HG03378 (cell line): ENCODE measurements around the gene HPCAL4.

Source experiments
- ATAC-seq: cut with Tn5 transposase; IDR thresholded peaks from one replicate; pipeline ENCODE4 v1.9.1; 2021; ENCODE audit warnings: mild to moderate bottlenecking, moderate library complexity; ENCODE audit not compliant: unreplicated experiment

HPCAL4 gene

DNA sequence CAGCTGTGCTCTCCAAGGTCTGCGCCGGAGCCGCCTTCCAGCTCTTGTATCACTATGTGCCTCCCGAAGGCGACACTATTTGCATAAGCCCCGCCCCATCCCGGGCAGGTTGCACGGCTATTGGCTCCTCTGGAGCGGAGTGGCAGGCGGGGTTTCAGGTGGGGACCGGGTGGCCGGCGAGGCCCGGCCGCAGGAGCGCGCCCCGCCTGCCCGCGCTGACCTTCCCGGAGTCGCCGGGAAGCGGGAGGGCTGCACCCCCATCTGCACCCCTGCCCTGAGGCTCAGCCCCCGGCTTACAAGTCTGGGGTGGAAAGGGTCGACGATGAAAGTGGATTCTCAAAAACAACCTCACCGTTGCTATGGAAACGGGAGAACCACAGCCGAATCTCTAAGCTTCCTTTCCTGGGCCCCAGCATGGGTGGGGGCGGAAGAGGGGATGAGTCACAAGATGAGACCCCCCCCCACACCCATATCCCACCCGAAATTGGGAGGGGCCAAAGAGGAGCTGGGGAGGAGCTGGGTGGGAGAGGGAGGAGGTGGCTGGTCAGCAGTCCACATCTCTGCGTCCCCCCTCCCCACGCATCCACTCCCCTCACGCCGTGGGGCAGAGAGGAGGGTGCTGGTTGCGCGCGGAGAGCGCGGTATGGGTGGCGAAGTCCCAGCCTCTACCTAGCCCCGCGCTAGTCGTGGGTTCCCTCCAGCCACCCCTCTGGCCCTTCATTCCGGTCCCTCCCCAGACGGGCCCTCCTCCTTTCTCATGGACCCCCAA lies at the start of gene HPCAL4:
HPCAL4 (minus strand) TSS at position 51 of the 769 bp plus-strand sequence. CDS start 6,830 bp downstream, outside the sequence.
- peak; percentile 85 for ATAC-seq

DNA sequence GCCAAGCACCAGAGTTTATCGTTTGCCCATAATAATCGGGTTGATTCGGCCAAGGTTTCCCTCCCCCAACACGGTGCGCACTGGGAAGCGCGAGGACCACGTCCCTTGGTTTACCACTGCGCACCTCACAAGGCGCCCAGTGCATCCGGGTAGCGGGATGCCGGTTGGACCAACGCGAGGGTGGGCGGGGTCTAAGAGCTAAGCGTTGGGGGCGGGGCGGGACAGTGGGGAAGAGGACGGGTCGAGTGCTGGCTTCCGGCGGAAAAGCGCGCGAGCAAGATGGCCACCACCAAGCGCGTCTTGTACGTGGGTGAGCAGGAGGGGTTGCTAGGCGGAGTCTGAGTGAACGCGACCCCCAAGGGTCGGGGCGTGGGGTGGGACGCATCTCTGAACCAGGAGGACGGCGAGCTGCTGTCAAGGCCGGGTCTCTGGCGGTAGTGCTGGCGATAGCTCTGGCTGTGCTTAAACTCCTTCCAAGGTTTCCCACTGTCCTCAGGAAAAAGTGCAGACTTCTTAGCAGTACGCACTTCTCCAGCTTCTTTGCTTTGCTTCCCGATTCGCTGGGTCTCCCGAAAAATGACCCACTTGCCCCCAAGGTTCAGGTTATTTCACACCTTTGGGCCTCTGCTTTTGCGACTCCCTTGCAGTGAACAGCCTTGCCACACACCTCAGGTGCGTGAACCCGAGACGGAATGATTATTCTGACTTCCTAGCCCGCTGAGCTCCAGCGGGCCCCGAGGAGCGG lies 47.6 kb upstream of the HPCAL4 start, which contains the start of gene PPIE:
PPIE (plus strand) TSS at position 261 of the 745 bp plus-strand sequence; CDS start at position 280, 19 bp downstream.
- ATAC-seq: no peak

DNA sequence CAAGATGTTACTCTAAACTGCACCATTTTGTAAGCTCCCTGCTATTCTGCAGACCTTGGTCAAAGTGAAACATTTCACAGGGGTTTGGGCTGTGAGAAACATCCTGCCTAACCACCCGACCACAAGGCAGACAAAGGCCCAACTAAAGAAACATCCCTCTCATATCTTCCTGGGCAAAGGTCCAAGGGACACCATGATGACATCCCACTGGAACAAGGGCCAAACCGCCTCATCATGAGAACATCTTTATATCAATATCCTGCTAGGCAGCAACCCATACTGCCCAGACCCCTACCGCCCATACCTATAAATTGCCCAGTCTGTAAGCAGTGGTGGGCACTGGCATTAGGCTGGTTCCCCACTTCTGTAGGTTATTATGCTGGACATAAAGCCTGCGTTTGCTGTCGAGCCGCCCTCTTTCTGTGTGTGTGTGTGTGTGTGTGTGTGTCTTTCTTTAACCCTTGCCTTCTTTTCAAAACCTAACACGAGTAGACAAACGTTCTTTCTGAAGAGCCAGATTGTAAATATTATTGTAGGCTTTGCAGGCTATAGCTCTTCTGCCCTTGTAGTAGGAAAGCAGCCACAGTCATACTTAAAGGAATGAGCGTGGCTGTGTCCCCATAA lies 46.4 kb upstream of the HPCAL4 start:
- no peak for ATAC-seq

DNA sequence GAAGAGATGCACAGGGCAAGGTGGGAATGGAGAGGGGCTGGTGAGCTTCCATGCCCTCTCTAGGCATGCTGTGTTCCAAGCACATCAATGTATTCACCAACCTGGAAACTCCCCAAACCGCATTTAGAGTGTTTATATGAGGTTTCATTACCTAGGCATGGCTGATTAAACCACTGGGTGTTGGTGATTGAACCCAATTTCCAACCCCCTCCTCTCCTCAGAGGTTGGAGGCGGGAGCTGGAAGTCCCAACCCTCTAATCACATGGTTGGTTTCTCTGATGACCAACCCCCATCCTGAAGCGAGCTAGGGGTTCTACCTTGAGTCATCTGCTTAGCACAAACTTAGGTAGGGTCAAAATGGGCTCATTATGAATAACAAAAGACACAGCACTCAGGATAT lies 44.5 kb upstream of the HPCAL4 start:
- ATAC-seq: no peak

DNA sequence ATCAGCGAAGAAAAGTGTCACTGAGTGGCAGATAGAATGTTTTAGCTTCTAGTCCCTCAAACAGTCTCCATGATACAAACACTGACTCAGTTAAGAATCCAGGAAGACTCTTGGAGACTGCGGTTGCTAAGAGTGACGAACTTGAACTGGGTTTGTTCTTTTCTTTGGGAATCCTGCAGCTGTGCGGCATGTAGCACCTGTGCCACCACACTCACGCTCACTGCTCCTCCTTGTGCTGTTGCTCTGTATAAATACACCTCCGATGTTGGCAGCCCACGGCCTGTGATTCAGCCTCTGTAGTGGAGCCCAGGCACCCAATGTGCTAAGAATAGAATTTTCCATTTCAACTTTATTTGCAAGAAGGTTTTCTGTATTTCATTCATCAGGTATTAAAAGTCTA lies 41.9 kb upstream of the HPCAL4 start:
- ATAC-seq: no peak

DNA sequence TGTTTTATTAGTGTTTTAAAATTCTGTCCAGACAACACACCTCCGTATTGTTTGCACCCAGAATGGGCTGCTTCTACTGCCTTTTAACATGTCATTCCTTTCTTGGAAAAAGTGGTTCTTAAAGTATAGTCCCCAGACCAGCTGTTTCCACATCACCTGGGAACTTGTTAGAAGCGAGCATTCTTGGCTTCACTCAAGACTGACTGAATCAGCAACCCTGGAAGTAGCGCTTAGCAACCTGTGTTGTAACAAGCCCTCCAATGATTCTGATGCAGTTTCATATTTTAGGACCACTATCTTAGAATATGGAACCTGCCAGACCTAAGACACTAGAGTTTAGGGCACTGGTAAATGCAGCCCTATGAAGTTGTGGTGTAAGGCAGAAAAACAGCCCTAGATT lies 41.5 kb upstream of the HPCAL4 start:
- no peak for ATAC-seq

DNA sequence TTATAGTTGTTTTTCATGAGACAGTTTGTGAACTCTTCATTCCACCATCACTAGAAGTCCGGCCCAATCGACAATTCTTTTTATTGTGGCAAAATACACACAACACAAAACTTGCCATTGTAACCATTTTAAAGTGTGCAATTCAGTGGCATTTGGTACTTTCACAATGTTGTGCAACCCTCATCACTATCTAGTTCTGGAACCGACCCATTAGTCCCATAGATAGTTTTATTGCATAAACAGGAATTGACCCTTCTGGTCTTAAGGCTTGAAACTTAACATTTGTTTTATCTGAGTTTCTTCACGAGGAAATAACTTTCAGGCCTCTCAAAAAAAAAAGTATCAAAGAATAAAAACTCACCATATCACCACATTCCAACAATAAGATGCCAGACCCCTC lies 38.6 kb upstream of the HPCAL4 start:
- ATAC-seq: no peak

DNA sequence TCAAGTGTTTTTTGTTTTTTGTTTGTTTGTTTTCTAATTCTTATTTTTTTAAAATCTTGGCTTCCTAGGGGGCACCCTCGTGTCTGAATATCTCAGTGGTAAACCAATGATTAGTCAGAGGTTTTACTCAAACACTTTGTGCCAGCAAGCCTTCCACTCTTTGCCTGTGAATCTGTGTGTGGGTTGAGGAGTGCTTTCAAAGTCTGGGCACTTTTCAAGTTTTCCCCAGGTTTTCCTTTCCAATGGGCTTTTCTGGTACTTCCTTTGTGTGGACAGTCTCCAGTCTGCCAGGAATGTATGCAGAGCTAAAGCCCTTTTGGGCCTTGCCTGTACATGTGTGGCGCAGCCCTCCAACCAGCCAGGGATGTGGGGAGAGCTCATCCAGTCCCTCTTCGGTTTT lies 37.8 kb upstream of the HPCAL4 start:
- no peak for ATAC-seq

DNA sequence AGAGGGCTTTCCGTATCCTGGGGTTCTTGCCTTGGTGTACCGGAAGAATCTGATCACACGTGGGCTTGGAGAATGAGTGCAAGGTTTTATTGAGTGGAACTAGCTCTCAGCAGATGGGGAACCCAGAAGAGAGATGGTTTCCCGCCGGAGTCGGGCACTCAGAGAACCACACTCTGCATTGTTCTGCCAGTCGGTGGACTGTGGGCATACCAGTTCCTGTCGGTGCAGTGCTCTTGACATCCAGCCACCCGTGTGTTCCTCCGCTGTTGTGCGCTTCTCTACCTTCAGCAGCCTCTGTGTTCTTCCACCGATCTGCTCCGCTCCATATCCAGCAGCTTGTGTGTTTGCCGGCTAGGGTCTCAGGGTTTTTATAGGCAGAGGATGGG lies 36.7 kb upstream of the HPCAL4 start:
- no peak for ATAC-seq

DNA sequence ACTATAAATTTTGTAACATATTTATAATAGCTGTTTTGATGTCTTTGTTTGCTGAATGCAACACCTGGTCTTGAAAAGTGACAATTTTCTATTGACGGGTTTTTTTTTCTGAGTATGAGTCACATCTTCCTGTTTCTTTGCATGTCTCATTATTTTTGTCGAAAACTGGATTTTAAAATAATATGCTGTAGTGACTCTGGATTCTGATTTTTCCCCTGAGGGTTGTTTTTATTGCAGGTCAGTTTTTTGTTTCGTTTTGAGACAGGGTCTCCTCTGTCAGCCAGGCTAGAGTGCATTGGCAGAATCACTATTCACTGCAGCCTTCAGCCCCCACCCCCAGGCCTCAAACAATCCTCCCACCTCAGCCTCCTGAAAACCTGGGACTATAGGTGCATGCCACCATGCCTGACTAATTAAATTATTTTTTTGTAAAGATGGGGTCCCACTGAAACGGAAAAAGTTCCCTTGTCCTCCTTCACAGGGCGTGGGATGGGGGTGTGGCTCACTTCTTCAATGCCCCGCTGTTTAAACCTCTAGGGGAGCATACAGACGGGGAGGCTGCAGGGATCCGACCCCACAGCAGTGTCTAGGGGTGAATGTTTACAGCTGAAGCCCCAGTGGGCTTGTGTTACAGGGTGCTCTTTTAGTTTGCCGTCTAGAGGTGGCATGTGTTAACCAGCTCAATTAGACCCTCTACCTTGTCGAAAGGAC lies 36.1 kb upstream of the HPCAL4 start:
- ATAC-seq: no peak

DNA sequence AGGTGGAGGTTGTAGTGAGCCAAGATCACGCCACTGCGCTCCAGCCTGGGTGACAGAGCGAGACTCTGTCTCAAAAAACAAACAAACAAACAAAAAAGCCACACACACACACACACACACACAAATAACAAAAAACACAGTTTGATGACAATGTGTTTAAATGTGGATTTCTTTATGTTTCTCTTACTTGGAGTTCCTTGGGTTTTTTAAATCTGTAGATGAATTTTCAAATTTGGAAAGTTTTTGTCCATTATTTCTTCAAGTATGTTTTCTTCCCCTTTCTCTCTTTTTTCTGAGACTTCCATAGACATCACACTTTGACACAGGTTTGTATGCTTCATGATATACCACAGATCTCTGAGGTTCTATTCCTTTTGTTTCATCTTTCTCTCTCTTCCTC lies 35.4 kb upstream of the HPCAL4 start:
- no peak for ATAC-seq

DNA sequence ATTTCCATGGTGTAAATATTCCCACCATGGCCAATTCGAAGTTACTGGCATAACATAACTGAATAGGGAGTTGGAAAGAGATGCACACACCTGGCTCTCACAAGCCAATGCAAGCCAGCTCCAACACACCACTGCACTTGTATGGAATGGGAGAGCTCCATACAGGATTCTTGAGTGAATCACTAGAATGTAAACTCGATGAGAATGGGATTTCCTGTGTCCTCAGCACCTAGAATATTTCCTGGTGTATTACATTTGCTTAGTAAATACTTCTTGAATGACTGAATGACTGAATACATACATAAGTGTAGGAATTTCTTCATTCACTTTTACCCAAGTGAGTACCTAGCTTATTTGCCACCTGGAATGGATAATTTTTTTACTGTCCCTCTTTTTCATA lies 31.3 kb upstream of the HPCAL4 start:
- no peak for ATAC-seq

DNA sequence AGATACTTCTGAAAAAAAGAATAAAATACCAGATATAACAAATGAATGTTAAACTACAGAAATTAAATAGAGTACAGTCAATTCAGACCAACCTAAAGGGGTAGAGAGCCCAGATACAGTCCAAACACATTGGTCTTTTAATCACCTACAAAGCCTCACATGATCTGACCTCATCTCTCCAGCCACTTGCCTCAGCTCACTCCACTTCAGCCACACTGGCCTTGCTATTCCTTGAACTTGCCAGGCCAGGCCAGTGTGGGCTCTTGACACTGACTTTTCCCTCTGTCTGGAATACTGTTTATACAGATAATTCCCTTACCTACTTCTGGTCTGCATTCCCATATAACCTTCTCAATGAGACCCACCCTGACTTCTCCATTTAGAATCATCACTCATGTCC lies 30.4 kb upstream of the HPCAL4 start:
- ATAC-seq: no peak

DNA sequence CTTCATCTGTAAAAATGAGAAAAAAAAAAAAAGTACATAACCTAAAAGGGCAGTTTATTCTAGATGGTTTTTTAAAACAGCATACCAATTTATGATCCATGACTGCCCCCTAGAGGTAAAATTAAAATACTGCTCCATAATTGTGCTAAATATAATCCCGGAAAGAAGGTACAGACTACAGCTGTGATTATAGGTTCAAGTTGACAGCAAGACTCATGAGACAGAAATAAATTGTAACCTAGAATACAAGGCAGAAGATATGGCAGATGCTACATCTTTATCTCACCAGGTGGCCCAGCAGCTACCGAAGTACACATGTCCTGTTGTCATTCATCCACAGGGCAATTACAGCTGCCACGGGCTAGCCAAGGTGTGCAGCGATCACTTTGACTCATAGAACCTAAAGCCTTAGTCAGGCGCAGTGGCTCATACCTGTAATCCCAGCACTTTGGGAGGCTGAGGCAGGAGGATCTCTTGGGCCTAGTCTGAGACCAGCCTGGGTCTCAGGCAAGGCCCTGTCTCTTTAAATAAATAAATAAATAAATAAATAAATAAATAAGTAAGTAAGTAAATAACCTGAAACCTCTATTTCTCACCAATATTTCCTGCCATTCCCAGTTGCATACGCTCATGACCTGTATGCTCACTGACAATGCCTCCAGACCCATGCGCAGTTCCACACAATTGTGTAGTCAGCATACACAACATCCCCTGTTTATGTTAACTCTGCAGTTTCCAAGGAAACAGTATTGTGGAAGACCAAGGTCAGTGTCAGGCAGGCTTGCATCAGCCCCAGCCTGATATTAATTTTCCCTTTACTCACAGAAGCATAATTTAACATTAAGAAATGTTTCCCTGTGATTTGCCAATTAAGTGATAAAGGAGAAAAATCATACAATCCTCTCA lies 29.1 kb upstream of the HPCAL4 start:
- no peak for ATAC-seq

DNA sequence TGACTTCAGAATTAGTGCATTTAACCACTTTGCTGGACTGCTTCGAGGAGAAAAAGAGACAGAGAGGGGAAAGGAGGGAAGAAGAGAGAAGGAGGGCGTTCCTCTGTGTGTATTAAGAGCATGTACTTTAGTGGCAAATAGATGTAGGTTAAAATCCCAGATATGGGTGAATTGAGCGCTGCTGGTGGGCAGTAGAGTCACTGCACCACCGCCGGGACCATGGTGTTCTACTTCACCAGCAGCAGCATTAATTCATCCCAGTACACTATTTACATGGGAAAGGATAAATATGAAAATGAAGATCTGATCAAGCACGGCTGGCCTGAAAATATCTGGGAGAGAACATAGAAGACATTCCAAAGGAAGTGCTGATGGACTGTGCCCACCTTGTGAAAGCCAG lies 26.6 kb upstream of the HPCAL4 start:
- ATAC-seq: no peak

DNA sequence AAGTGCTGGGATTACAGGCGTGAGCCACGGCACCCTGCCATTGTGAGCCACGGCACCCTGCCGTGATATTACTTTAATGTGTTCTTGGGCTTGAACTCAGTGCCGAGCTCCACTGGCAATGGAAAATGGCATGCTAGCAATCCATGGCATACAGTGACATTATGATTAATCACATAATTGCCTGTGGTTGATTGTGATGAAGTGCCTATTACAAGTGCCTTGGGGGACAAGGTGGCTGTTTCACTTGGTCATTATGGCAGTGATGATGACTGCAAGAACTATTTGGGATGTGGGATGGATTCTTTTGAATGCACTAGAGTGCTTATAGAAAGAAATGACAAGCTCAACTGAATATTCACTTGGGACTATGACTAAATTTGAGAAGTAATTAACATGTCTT lies 22.3 kb upstream of the HPCAL4 start:
- ATAC-seq: no peak

DNA sequence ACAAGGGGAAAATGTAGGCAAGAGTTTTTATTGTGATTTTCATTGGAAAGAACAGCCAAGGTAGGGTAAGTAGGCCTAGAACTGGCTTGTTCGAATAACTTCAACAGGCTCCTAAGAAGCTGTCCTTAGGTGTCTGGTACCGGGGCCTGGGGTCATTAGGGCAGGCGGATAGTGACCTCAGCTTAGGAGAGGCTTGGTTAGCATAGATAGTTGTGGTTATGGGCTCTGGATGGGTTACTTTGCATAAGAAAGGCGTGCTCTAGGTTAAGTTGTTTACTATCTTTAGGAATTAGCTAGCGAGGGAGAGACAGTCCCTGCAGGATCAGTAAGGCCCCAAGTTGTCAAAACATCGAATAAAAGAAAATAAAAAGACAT lies 20.7 kb upstream of the HPCAL4 start:
- no peak for ATAC-seq

DNA sequence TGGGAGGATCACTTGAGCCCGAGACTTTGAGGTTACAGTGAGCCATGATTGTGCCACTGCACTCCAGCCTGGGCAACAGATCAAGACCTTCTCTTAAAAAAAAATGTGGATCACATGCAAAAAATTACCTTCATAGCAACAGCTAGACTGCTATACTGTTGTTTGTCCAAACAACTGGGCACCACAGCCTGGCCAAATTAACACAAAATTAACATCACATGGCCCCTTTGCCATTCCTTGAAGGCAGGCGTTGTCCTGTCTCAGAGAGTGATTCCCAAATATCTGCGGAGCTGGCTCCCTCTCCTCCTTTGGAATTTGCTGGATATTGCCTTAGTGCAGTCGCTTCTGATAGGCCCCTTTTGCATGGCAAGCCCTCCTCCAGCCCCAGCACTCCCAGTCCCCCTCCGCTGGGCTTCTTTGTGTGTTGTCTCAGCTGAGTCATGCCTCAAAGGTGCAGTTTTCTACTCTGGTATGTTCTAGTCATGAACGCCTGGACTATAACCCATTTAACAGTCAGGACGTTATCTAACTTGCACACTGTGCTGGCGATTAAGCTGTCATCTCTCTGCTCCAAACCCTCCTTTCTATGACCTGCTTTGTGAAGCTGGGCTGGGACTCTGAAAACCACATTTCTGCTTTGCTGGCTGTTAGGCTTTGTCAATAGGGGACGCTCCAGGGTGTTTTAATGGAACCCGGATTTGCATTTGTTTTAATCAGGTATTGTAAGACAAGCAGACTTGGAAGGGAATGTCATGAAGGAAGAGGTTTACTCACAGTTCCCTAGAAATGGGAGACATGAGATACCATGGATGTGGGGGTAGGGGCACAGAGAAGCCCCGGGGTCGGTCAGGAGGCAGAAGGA lies 20.1 kb upstream of the HPCAL4 start:
- no peak for ATAC-seq

DNA sequence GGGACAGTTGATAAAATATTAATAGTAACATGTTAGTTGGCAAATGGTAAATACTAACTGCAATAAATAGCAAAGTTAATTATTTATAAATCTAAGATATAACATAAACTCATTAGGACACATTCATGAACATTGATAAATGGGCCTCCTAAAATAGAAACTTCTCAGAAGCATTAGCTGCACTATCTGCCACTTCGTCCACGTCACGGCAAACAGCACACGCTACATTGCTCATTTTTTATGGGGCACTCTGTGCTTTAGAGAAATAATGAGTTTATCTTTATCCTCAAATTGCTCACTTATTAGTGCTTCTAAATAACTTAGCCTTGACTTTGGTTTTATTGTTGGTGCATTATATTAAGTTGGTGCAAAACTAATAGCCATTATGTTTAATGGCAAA lies 16.3 kb upstream of the HPCAL4 start:
- ATAC-seq: no peak
